HepG2 (cell line): ENCODE data around the gene PGGT1B.

Source experiments
- BORCS8-MEF2B ChIP-seq: sonication (generic); formaldehyde crosslinking; IDR thresholded peaks from 2 replicates; pipeline ENCODE4 v1.8.0; 2022; ENCODE audit warnings: mild to moderate bottlenecking, missing genetic modification reagents
- CBX2 ChIP-seq, 2 experiments: fragments of 200-600 bp in 1 of 2; sonication (generic); formaldehyde crosslinking in 1 of 2; IDR thresholded peaks; 2 replicates each; pipeline versions ENCODE4 v1.7.0 to v1.8.1; 2018 to 2022; ENCODE audit warnings: low read depth in 2 of 2, low read length in 1 of 2, mild to moderate bottlenecking in 1 of 2, missing genetic modification reagents in 1 of 2
- CTCF ChIP-seq: sonication (generic); formaldehyde crosslinking; IDR thresholded peaks from 2 replicates; pipeline ENCODE4 v1.5.0; 2020; ENCODE audit warnings: mild to moderate bottlenecking, missing genetic modification reagents, moderate library complexity
- NPAS2 ChIP-seq: sonication (generic); formaldehyde crosslinking; IDR thresholded peaks from 2 replicates; pipeline ENCODE4 v1.8.0; 2022; ENCODE audit warnings: mild to moderate bottlenecking, missing genetic modification reagents, borderline replicate concordance
- POLR2AphosphoS5 ChIP-seq: IDR thresholded peaks from 2 replicates; pipeline ENCODE4 v1.6.1; 2012; ENCODE audit warnings: low read depth, low read length
- SUZ12 ChIP-seq: fragments of 150-350 bp; IDR thresholded peaks from 2 replicates; pipeline ENCODE4 v1.6.1; 2014; ENCODE audit warnings: low read depth, low read length
- ZZZ3 ChIP-seq: sonication (generic); formaldehyde crosslinking; IDR thresholded peaks from 2 replicates; pipeline ENCODE4 v1.4.0; 2020; ENCODE audit warnings: missing genetic modification reagents, mild to moderate bottlenecking, borderline replicate concordance
- TF ChIP-seq, protein P1 (sequence below): sonication (generic); formaldehyde crosslinking; IDR thresholded peaks from 2 replicates; pipeline ENCODE4 v1.5.0; 2020; ENCODE audit warnings: mild to moderate bottlenecking, missing genetic modification reagents, borderline replicate concordance

DNA sequence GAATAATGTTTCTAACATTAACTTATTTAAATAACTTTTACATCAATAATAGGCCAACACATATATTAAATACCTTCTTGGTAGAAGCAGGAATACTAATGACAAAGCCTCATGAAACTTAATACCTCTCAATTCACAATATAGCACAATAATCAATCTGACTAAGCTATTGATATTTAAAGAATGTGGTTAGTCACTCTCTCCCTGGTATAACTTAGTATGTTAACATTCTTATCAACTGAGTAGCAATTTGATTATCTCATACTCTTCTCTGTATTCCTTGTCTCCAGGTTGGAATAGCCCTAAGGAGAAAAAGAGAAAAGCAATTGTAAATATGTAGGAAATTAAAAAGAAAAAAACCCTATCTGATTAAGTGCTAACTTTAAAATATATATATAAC lies 4.9 kb upstream of the PGGT1B start:
- TF ChIP-seq ZZZ3, result no peak
- no peak for TF ChIP-seq SUZ12
- no peak for TF ChIP-seq NPAS2 (CRISPR knock-in tag)
- no peak for TF ChIP-seq CTCF
- TF ChIP-seq CBX2 (IDR thresholded peaks at IDR 0.05; ENCODE audit: low read depth, low read length), result no peak
- TF ChIP-seq CBX2 (CRISPR knock-in tag; IDR thresholded peaks at IDR 0.05; ENCODE audit: low read depth), result no peak
- no peak for TF ChIP-seq BORCS8-MEF2B (CRISPR knock-in tag)
- TF ChIP-seq, protein P1, sequence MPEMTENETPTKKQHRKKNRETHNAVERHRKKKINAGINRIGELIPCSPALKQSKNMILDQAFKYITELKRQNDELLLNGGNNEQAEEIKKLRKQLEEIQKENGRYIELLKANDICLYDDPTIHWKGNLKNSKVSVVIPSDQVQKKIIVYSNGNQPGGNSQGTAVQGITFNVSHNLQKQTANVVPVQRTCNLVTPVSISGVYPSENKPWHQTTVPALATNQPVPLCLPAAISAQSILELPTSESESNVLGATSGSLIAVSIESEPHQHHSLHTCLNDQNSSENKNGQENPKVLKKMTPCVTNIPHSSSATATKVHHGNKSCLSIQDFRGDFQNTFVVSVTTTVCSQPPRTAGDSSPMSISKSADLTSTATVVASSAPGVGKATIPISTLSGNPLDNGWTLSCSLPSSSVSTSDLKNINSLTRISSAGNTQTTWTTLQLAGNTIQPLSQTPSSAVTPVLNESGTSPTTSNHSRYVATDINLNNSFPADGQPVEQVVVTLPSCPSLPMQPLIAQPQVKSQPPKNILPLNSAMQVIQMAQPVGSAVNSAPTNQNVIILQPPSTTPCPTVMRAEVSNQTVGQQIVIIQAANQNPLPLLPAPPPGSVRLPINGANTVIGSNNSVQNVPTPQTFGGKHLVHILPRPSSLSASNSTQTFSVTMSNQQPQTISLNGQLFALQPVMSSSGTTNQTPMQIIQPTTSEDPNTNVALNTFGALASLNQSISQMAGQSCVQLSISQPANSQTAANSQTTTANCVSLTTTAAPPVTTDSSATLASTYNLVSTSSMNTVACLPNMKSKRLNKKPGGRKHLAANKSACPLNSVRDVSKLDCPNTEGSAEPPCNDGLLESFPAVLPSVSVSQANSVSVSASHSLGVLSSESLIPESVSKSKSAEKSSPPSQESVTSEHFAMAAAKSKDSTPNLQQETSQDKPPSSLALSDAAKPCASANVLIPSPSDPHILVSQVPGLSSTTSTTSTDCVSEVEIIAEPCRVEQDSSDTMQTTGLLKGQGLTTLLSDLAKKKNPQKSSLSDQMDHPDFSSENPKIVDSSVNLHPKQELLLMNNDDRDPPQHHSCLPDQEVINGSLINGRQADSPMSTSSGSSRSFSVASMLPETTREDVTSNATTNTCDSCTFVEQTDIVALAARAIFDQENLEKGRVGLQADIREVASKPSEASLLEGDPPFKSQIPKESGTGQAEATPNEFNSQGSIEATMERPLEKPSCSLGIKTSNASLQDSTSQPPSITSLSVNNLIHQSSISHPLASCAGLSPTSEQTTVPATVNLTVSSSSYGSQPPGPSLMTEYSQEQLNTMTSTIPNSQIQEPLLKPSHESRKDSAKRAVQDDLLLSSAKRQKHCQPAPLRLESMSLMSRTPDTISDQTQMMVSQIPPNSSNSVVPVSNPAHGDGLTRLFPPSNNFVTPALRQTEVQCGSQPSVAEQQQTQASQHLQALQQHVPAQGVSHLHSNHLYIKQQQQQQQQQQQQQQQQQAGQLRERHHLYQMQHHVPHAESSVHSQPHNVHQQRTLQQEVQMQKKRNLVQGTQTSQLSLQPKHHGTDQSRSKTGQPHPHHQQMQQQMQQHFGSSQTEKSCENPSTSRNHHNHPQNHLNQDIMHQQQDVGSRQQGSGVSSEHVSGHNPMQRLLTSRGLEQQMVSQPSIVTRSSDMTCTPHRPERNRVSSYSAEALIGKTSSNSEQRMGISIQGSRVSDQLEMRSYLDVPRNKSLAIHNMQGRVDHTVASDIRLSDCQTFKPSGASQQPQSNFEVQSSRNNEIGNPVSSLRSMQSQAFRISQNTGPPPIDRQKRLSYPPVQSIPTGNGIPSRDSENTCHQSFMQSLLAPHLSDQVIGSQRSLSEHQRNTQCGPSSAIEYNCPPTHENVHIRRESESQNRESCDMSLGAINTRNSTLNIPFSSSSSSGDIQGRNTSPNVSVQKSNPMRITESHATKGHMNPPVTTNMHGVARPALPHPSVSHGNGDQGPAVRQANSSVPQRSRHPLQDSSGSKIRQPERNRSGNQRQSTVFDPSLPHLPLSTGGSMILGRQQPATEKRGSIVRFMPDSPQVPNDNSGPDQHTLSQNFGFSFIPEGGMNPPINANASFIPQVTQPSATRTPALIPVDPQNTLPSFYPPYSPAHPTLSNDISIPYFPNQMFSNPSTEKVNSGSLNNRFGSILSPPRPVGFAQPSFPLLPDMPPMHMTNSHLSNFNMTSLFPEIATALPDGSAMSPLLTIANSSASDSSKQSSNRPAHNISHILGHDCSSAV (CRISPR knock-in tag), result no peak
- no peak for TF ChIP-seq POLR2AphosphoS5
